IPS DF 6.9 (cell line): Measurements from ENCODE around the gene KDM4C.

Source experiments
- DNase-seq: peaks from one replicate; pipeline ENCODE4 v3.0.0-alpha.2; 2013; ENCODE audit warnings: low read depth, low spot score
- H3K27ac ChIP-seq: one replicate; pipeline ENCODE4 v1.5.1; 2013; ENCODE audit warnings: low read length, control low read depth
- H3K27me3 ChIP-seq: 2 replicates; pipeline ENCODE4 v1.6.1; 2013; ENCODE audit warnings: mild to moderate bottlenecking, low read length; ENCODE audit not compliant: control insufficient read depth, insufficient read depth
- H3K36me3 ChIP-seq: 2 replicates; pipeline ENCODE4 v1.6.1; 2013; ENCODE audit warnings: low read length; ENCODE audit not compliant: control insufficient read depth, insufficient read depth
- H3K4me1 ChIP-seq: 2 replicates; pipeline ENCODE4 v1.6.1; 2013; ENCODE audit warnings: low read length; ENCODE audit not compliant: control insufficient read depth, insufficient read depth
- H3K4me3 ChIP-seq: 2 replicates; pipeline ENCODE4 v1.5.1; 2013; ENCODE audit warnings: mild to moderate bottlenecking, low read length
- H3K9me3 ChIP-seq: 2 replicates; pipeline ENCODE4 v1.6.1; 2013; ENCODE audit warnings: low read length, inconsistent platforms; ENCODE audit not compliant: control insufficient read depth, insufficient read depth
- WGBS: extraction: QIAGEN DNeasy Blood & Tissue Kit; methylation state at CpG from one replicate; pipeline ENCODE4 v1.1.7; 2013; ENCODE audit warnings: mixed read lengths, missing lambda C conversion rate; ENCODE audit not compliant: insufficient read length, insufficient coverage; 5-methylcytosine and 5-hydroxymethylcytosine counted together

KDM4C gene

GRCh38 chr9:7053903-7054302, 296.1 kb downstream of the KDM4C start:
- no peak for DNase-seq
- no peak overlapping the region for H3K27ac ChIP-seq
- WGBS = no CpG with 5 or more reads among the region's 2 CpGs
- H3K36me3 ChIP-seq = no peaks in the 10 kb centered on the region
- H3K4me3 ChIP-seq = no peak overlapping the region
- no peaks in the 10 kb centered on the region for H3K27me3 ChIP-seq
- no peaks in the 10 kb centered on the region; the same call in 1 of the 2 replicates for H3K4me1 ChIP-seq
- no peaks in the 10 kb centered on the region for H3K9me3 ChIP-seq

GRCh38 chr9:7055171-7055903, 297.6 kb downstream of the KDM4C start:
- H3K36me3 ChIP-seq = no peaks in the 10 kb centered on the region
- no peak for DNase-seq
- H3K27me3 ChIP-seq = no peaks in the 10 kb centered on the region
- no peaks in the 10 kb centered on the region; the same call in 1 of the 2 replicates for H3K4me1 ChIP-seq
- no peaks in the 10 kb centered on the region for H3K9me3 ChIP-seq
- H3K4me3 ChIP-seq = no peak overlapping the region
- no peak overlapping the region for H3K27ac ChIP-seq
- no CpG with 5 or more reads among the region's 7 CpGs for WGBS

GRCh38 chr9:7056254-7056653, 298.5 kb downstream of the KDM4C start:
- Histone ChIP-seq H3K9me3 (no peaks in the 10 kb centered on the region), H3K4me3 (no peak overlapping the region), H3K27me3 (no peaks in the 10 kb centered on the region), H3K4me1 (no peaks in the 10 kb centered on the region; the same call in 1 of the 2 replicates), H3K36me3 (no peaks in the 10 kb centered on the region), H3K27ac (no peak overlapping the region)
- DNase-seq = no peak

GRCh38 chr9:7058473-7058872, 300.7 kb downstream of the KDM4C start:
- Histone ChIP-seq H3K4me3 (no peak overlapping the region), H3K4me1 (no peaks in the 10 kb centered on the region; the same call in 1 of the 2 replicates), H3K36me3 (no peaks in the 10 kb centered on the region), H3K27ac (no peak overlapping the region), H3K9me3 (no peaks in the 10 kb centered on the region), H3K27me3 (no peaks in the 10 kb centered on the region)
- no CpG with 5 or more reads among the region's 3 CpGs for WGBS
- no peak for DNase-seq

- Histone ChIP-seq H3K4me3 (no peak overlapping the region), H3K36me3 (no peaks in the 10 kb centered on the region), H3K9me3 (no peaks in the 10 kb centered on the region), H3K4me1 (no peaks in the 10 kb centered on the region), H3K27me3 (no peaks in the 10 kb centered on the region), H3K27ac (no peak overlapping the region)
- no peak for DNase-seq
- no CpG with 5 or more reads among the region's 4 CpGs for WGBS
These were observed 309.4 kb downstream of the KDM4C start for GRCh38 chr9:7067169-7067568.

- no peaks in the 10 kb centered on the region for H3K9me3 ChIP-seq
- no peak for DNase-seq
- H3K27ac ChIP-seq = no peak overlapping the region
- no CpG with 5 or more reads among the region's 1 CpG for WGBS
- H3K4me3 ChIP-seq = no peak overlapping the region
- no peaks in the 10 kb centered on the region for H3K36me3 ChIP-seq
- H3K27me3 ChIP-seq = no peaks in the 10 kb centered on the region
- no peaks in the 10 kb centered on the region for H3K4me1 ChIP-seq
These were observed 314.1 kb downstream of the KDM4C start for GRCh38 chr9:7071916-7072315.

GRCh38 chr9:7073706-7074105, 315.9 kb downstream of the KDM4C start:
- Histone ChIP-seq H3K9me3 (no peaks in the 10 kb centered on the region), H3K4me1 (no peaks in the 10 kb centered on the region), H3K27ac (no peak overlapping the region), H3K36me3 (no peaks in the 10 kb centered on the region), H3K4me3 (no peak overlapping the region), H3K27me3 (no peaks in the 10 kb centered on the region)
- WGBS = no CpG with 5 or more reads among the region's 2 CpGs
- no peak for DNase-seq

GRCh38 chr9:7075154-7075553, 317.4 kb downstream of the KDM4C start:
- no peak overlapping the region for H3K4me3 ChIP-seq
- H3K9me3 ChIP-seq = no peaks in the 10 kb centered on the region
- WGBS = no CpG with 5 or more reads among the region's 7 CpGs
- no peak for DNase-seq
- no peaks in the 10 kb centered on the region for H3K4me1 ChIP-seq
- no peak overlapping the region for H3K27ac ChIP-seq
- H3K27me3 ChIP-seq = no peaks in the 10 kb centered on the region
- H3K36me3 ChIP-seq = no peaks in the 10 kb centered on the region

- Histone ChIP-seq H3K36me3 (no peaks in the 10 kb centered on the region), H3K4me1 (no peaks in the 10 kb centered on the region), H3K27ac (no peak overlapping the region), H3K27me3 (no peaks in the 10 kb centered on the region), H3K9me3 (no peaks in the 10 kb centered on the region), H3K4me3 (no peak overlapping the region)
- DNase-seq = no peak
- WGBS = no CpG with 5 or more reads among the region's 3 CpGs
These were observed 321.3 kb downstream of the KDM4C start for GRCh38 chr9:7079051-7079450.

- Histone ChIP-seq H3K36me3 (no peaks in the 10 kb centered on the region), H3K4me1 (no peaks in the 10 kb centered on the region), H3K27me3 (no peaks in the 10 kb centered on the region), H3K27ac (no peak overlapping the region), H3K9me3 (no peaks in the 10 kb centered on the region), H3K4me3 (no peak overlapping the region)
- no CpG with 5 or more reads among the region's 5 CpGs for WGBS
- DNase-seq = no peak
These were observed 323.4 kb downstream of the KDM4C start for GRCh38 chr9:7081065-7081600.

- no peak for DNase-seq
- Histone ChIP-seq H3K4me3 (no peak overlapping the region), H3K36me3 (no peaks in the 10 kb centered on the region), H3K4me1 (no peaks in the 10 kb centered on the region), H3K27me3 (no peaks in the 10 kb centered on the region), H3K27ac (no peak overlapping the region), H3K9me3 (no peaks in the 10 kb centered on the region)
- WGBS = no CpG with 5 or more reads among the region's 1 CpG
These were observed 325.4 kb downstream of the KDM4C start for GRCh38 chr9:7083192-7083591.
